Measurements from ENCODE around the gene SUSD6.

DNA sequence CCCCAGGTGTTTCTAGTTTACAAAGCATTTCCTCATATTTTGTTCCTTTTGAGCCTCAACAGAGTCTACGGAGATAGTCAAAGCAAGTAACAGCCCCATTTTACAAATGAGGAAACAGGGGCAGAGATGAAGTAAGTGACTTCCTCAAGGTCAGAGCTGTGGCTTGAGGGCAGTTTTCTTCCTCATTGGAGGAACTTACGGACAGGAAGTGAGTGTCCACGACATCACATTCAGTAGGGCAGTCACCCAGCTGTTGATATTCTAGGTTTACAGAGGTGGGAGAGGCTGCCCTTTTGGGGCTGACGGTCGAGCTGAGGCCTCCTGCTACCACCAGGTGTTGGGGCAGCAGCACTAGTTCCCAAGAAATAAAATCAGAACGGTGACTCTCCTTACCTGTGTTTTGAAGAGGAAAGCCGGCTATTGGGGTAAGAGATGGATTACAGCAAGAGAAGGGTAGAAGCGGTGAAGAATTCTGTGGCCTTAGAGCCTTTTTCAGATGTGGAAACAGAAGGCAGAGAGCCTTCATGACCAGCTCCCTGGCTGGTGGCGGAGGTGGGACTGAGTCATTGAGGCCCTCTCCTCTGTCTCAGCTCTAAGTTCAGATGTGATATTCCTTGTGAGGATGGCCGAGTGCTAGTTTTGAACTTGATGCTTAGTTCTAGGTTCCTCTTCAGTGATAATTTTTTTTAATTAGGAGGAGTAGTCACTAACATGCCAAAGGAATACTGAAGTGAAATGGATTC, 41.7 kb downstream of the SUSD6 start:
- TF ChIP-seq, protein P1, sequence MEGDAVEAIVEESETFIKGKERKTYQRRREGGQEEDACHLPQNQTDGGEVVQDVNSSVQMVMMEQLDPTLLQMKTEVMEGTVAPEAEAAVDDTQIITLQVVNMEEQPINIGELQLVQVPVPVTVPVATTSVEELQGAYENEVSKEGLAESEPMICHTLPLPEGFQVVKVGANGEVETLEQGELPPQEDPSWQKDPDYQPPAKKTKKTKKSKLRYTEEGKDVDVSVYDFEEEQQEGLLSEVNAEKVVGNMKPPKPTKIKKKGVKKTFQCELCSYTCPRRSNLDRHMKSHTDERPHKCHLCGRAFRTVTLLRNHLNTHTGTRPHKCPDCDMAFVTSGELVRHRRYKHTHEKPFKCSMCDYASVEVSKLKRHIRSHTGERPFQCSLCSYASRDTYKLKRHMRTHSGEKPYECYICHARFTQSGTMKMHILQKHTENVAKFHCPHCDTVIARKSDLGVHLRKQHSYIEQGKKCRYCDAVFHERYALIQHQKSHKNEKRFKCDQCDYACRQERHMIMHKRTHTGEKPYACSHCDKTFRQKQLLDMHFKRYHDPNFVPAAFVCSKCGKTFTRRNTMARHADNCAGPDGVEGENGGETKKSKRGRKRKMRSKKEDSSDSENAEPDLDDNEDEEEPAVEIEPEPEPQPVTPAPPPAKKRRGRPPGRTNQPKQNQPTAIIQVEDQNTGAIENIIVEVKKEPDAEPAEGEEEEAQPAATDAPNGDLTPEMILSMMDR (conservative IDR thresholded peaks at IDR 0.05; ENCODE audit: low read depth in 2 of 2) = no peak
- TF ChIP-seq JUNB (IDR thresholded peaks at IDR 0.05; ENCODE audit: unreplicated experiment) (no peak), EZH2 (IDR thresholded peaks at IDR 0.05; ENCODE audit: low read depth, unreplicated experiment) (no peak), POLR2AphosphoS5 (IDR thresholded peaks at IDR 0.05; ENCODE audit: low read depth) (no peak), ZNF114 (CRISPR knock-in tag; IDR thresholded peaks at IDR 0.05) (no peak)
- TF ChIP-seq, protein P2, sequence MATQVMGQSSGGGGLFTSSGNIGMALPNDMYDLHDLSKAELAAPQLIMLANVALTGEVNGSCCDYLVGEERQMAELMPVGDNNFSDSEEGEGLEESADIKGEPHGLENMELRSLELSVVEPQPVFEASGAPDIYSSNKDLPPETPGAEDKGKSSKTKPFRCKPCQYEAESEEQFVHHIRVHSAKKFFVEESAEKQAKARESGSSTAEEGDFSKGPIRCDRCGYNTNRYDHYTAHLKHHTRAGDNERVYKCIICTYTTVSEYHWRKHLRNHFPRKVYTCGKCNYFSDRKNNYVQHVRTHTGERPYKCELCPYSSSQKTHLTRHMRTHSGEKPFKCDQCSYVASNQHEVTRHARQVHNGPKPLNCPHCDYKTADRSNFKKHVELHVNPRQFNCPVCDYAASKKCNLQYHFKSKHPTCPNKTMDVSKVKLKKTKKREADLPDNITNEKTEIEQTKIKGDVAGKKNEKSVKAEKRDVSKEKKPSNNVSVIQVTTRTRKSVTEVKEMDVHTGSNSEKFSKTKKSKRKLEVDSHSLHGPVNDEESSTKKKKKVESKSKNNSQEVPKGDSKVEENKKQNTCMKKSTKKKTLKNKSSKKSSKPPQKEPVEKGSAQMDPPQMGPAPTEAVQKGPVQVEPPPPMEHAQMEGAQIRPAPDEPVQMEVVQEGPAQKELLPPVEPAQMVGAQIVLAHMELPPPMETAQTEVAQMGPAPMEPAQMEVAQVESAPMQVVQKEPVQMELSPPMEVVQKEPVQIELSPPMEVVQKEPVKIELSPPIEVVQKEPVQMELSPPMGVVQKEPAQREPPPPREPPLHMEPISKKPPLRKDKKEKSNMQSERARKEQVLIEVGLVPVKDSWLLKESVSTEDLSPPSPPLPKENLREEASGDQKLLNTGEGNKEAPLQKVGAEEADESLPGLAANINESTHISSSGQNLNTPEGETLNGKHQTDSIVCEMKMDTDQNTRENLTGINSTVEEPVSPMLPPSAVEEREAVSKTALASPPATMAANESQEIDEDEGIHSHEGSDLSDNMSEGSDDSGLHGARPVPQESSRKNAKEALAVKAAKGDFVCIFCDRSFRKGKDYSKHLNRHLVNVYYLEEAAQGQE (IDR thresholded peaks at IDR 0.05; ENCODE audit: unreplicated experiment) = no peak
- TF ChIP-seq, protein P3, sequence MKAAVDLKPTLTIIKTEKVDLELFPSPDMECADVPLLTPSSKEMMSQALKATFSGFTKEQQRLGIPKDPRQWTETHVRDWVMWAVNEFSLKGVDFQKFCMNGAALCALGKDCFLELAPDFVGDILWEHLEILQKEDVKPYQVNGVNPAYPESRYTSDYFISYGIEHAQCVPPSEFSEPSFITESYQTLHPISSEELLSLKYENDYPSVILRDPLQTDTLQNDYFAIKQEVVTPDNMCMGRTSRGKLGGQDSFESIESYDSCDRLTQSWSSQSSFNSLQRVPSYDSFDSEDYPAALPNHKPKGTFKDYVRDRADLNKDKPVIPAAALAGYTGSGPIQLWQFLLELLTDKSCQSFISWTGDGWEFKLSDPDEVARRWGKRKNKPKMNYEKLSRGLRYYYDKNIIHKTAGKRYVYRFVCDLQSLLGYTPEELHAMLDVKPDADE (IDR thresholded peaks at IDR 0.05) = no peak

Measured in GM23338 (cell line).